ENCODE results near the gene PAAF1. TPM values are rescaled to one million over a fixed set of nuclear protein-coding genes. Genes with fewer than 3 reads are reported as not detected.

The PAAF1 gene
- polyA plus RNA-seq, 2 of the 4 experiments (the other 2 are of a cell fraction) = 16.6 to 25.1 TPM

- ATAC-seq (no peak), FAIRE-seq (no peak), DNase-seq (ENCODE audit: low read depth in 1 of 2, low spot score in 1 of 2) (no peak)
- TF ChIP-seq RCOR1 (IDR thresholded peaks at IDR 0.05; ENCODE audit: low read depth, low read length) (no peak), HOXA7 (CRISPR knock-in tag; IDR thresholded peaks at IDR 0.05) (no peak), SMC3 (IDR thresholded peaks at IDR 0.05) (no peak), MAX (IDR thresholded peaks at IDR 0.05) (no peak), HOXB5 (CRISPR knock-in tag; IDR thresholded peaks at IDR 0.05) (no peak), MAZ (IDR thresholded peaks at IDR 0.05; ENCODE audit: borderline replicate concordance, low read depth, low read length) (no peak), ESRRA (IDR thresholded peaks at IDR 0.05; ENCODE audit: borderline replicate concordance, low read length) (no peak), NFE2L2 (conservative IDR thresholded peaks at IDR 0.05; ENCODE audit: low read length) (no peak), HES2 (IDR thresholded peaks at IDR 0.05) (no peak)
- Histone ChIP-seq H3K4me2 (no peak overlapping the region), H3K4me1 (peaks cover 46% of the 10 kb centered on the region), H3K9me3 (no peaks in the 10 kb centered on the region), H3K4me3 (no peak overlapping the region), H3K27ac (no peak overlapping the region)
- 96% methylated on average over 9 of the region's 9 CpGs for WGBS (ENCODE audit: missing lambda C conversion rate)
- POLR2A ChIA-PET = no interaction called here
- CTCF ChIA-PET = interaction anchor here (0.7 to 2.1 kb wide), 5 partner anchors 9 to 58 kb away, joined by 3 to 7 read pairs (median 3); no protein-coding TSS in a partner anchor
These were observed 3.9 kb upstream of the PAAF1 start for GRCh38 chr11:73872749-73873357.

GRCh38 chr11:73875380-73875779 is 1.4 kb upstream of the PAAF1 start:
- FAIRE-seq (no peak), ATAC-seq (no peak), DNase-seq (ENCODE audit: low read depth in 1 of 2, low spot score in 1 of 2) (no peak)
- POLR2A ChIA-PET = no interaction called here
- H3K4me2 ChIP-seq = peak overlapping the region; percentile 93
- H3K4me1 ChIP-seq = peaks cover 23% of the 10 kb centered on the region
- CTCF ChIA-PET = no interaction called here
- H3K9me3 ChIP-seq = no peaks in the 10 kb centered on the region
- no peak for TF ChIP-seq ESRRA (IDR thresholded peaks at IDR 0.05; ENCODE audit: borderline replicate concordance, low read length)
- no peak for TF ChIP-seq E2F6 (IDR thresholded peaks at IDR 0.05; ENCODE audit: borderline replicate concordance, low read depth)
- TF ChIP-seq TFCP2L1 (CRISPR knock-in tag; IDR thresholded peaks at IDR 0.05) = no peak
- TF ChIP-seq ZNF302 (CRISPR knock-in tag; IDR thresholded peaks at IDR 0.05) = no peak
- TF ChIP-seq MAX (IDR thresholded peaks at IDR 0.05) = no peak
- TF ChIP-seq HOXB13 (CRISPR knock-in tag; IDR thresholded peaks at IDR 0.05; ENCODE audit: low read depth) = no peak
- TF ChIP-seq ATOH8 (CRISPR knock-in tag; IDR thresholded peaks at IDR 0.05; ENCODE audit: low read depth) = no peak
- no peak for TF ChIP-seq NFE2L2 (conservative IDR thresholded peaks at IDR 0.05; ENCODE audit: low read length)
- no peak for TF ChIP-seq RCOR1 (IDR thresholded peaks at IDR 0.05; ENCODE audit: low read depth, low read length)
- no peak for TF ChIP-seq CBX8 (IDR thresholded peaks at IDR 0.05)
- WGBS (ENCODE audit: missing lambda C conversion rate) = 73% methylated on average over 1 of the region's 1 CpG
- H3K27ac ChIP-seq = peak overlapping the region; percentile 92 to 94
- H3K4me3 ChIP-seq = peak overlapping the region; percentile 73

- Histone ChIP-seq H3K4me2 (peak overlapping the region; percentile 93), H3K9me3 (no peaks in the 10 kb centered on the region), H3K4me3 (peak overlapping the region; percentile 73), H3K27ac (peak overlapping the region; percentile 92 to 94), H3K4me1 (peaks cover 18% of the 10 kb centered on the region)
- WGBS (ENCODE audit: missing lambda C conversion rate) = 13% methylated on average over 8 of the region's 8 CpGs
- DNase-seq (ENCODE audit: low read depth in 1 of 2, low spot score in 1 of 2) (no peak), FAIRE-seq (no peak), ATAC-seq (peak in 1 of 2 experiments; percentile 20; a peak in 2 of 6 replicates)
- ChIA-PET POLR2A (interaction anchor here (0.6 kb wide), 1 partner anchor 10 kb away, joined by 3 read pairs; no protein-coding TSS in a partner anchor), CTCF (no interaction called here)
- no peak for TF ChIP-seq FOXS1 (CRISPR knock-in tag; IDR thresholded peaks at IDR 0.05)
- no peak for TF ChIP-seq POLR2AphosphoS2 (conservative IDR thresholded peaks at IDR 0.05; ENCODE audit: low read length)
- no peak for TF ChIP-seq ESRRA (IDR thresholded peaks at IDR 0.05; ENCODE audit: borderline replicate concordance, low read length)
- no peak for TF ChIP-seq JUNB (IDR thresholded peaks at IDR 0.05)
- no peak for TF ChIP-seq CTCF (IDR thresholded peaks at IDR 0.05)
- no peak for TF ChIP-seq RARB (CRISPR knock-in tag; IDR thresholded peaks at IDR 0.05)
- TF ChIP-seq ZC3H11A (IDR thresholded peaks at IDR 0.05) = no peak
- no peak for TF ChIP-seq CHD2 (IDR thresholded peaks at IDR 0.05; ENCODE audit: low read length, partially characterized antibody)
- no peak for TF ChIP-seq CHD4 (IDR thresholded peaks at IDR 0.05; ENCODE audit: borderline replicate concordance)
- TF ChIP-seq NR3C1 (IDR thresholded peaks at IDR 0.05) = no peak
- no peak for TF ChIP-seq FOSL2 (IDR thresholded peaks at IDR 0.05)
- no peak for TF ChIP-seq FOSL2 (CRISPR knock-in tag; IDR thresholded peaks at IDR 0.05)
- TF ChIP-seq HEYL (CRISPR knock-in tag; IDR thresholded peaks at IDR 0.05) = no peak
- no peak for TF ChIP-seq GATA3 (IDR thresholded peaks at IDR 0.05; ENCODE audit: borderline replicate concordance)
- TF ChIP-seq EHF (CRISPR knock-in tag; IDR thresholded peaks at IDR 0.05) = no peak
- no peak for TF ChIP-seq MAFK (IDR thresholded peaks at IDR 0.05; ENCODE audit: partially characterized antibody)
- no peak for TF ChIP-seq KDM1A (IDR thresholded peaks at IDR 0.05; ENCODE audit: low read depth)
- TF ChIP-seq MAX (IDR thresholded peaks at IDR 0.05) = no peak
- TF ChIP-seq CEBPB (IDR thresholded peaks at IDR 0.05) = no peak
These were observed 959 bp upstream of the PAAF1 start for GRCh38 chr11:73875840-73876239.

Measured in A549 (cell line).